IMR-90 (cell line): ENCODE results near the gene IYD. TPM values are rescaled to one million over a fixed set of nuclear protein-coding genes. Genes with fewer than 3 reads are reported as not detected.

ENCODE experiments used
- ATAC-seq: fragments of 200-7000 bp; cut with Tn5 transposase; 2 replicates; pipeline ENCODE4 v1.9.1; 2020; ENCODE audit warnings: low read depth, mild to moderate bottlenecking, moderate library complexity
- BruUV-seq: library from RNA; stranded (reverse); fragments of 400-500 nt; replicated peaks from 2 replicates; lab custom pipeline; 2021; lab: Mats Ljungman, UMichigan
- CTCF ChIA-PET: fragments of 300-600 bp; formaldehyde crosslinking; extraction: SDS; loops from one replicate; lab custom pipeline; 2021; ENCODE audit warnings: antibody characterized with exemption; lab: Yijun Ruan, JAX
- POLR2A ChIA-PET: fragments of 300-600 bp; sonication (Branson Sonifier 250); formaldehyde crosslinking; loops from one replicate; lab custom pipeline; 2022; ENCODE audit warnings: antibody characterized with exemption; ENCODE audit not compliant: unreplicated experiment; lab: Charles Lee
- DNase-seq: peaks from one replicate; pipeline ENCODE4 v3.0.0; 2013
- H2AFZ ChIP-seq: replicated peaks from 2 replicates; pipeline ENCODE3; 2013; ENCODE audit warnings: low read length, mild to moderate bottlenecking; ENCODE audit not compliant: poor library complexity
- H2AK5ac ChIP-seq: 2 replicates; pipeline ENCODE4 v1.6.1; 2013; ENCODE audit warnings: low read depth, low read length, inconsistent platforms
- H2AK9ac ChIP-seq: replicated peaks from 2 replicates; pipeline ENCODE3; 2013; ENCODE audit warnings: mild to moderate bottlenecking, low read depth, low read length, moderate library complexity; ENCODE audit not compliant: poor library complexity
- H2BK120ac ChIP-seq: 2 replicates; pipeline ENCODE4 v1.6.1; 2013; ENCODE audit warnings: low read depth, low read length, inconsistent platforms
- H2BK15ac ChIP-seq: 3 replicates; pipeline ENCODE4 v1.6.1; 2013; ENCODE audit warnings: low read depth, low read length, inconsistent platforms
- H2BK20ac ChIP-seq: 2 replicates; pipeline ENCODE4 v1.6.1; 2013; ENCODE audit warnings: low read depth, mild to moderate bottlenecking, inconsistent platforms, low read length, moderate library complexity
- H2BK5ac ChIP-seq: 2 replicates; pipeline ENCODE4 v1.6.1; 2013; ENCODE audit warnings: mild to moderate bottlenecking, low read depth, low read length, inconsistent platforms; ENCODE audit not compliant: poor library complexity, severe bottlenecking
- H3K14ac ChIP-seq: replicated peaks from 2 replicates; pipeline ENCODE4 v1.6.1; 2013; ENCODE audit warnings: low read depth, low read length, inconsistent platforms
- H3K18ac ChIP-seq: 2 replicates; pipeline ENCODE4 v1.6.1; 2013; ENCODE audit warnings: low read depth, low read length, control low read depth
- H3K23ac ChIP-seq: 2 replicates; pipeline ENCODE4 v1.6.1; 2013; ENCODE audit warnings: low read depth, low read length, inconsistent platforms
- H3K27ac ChIP-seq: 2 replicates; pipeline ENCODE4 v1.5.1; 2013; ENCODE audit warnings: mild to moderate bottlenecking, control low read depth, low read length; ENCODE audit not compliant: insufficient read depth
- H3K27me3 ChIP-seq: 2 replicates; pipeline ENCODE4 v1.6.1; 2013; ENCODE audit warnings: low read length; ENCODE audit not compliant: control insufficient read depth, insufficient read depth
- H3K36me3 ChIP-seq: 2 replicates; pipeline ENCODE4 v1.6.1; 2013; ENCODE audit warnings: low read length, mixed read lengths; ENCODE audit not compliant: control insufficient read depth, insufficient read depth
- H3K4ac ChIP-seq: 2 replicates; pipeline ENCODE4 v1.6.1; 2013; ENCODE audit warnings: low read depth, low read length, inconsistent platforms
- H3K4me1 ChIP-seq: 2 replicates; pipeline ENCODE4 v1.6.1; 2013; ENCODE audit warnings: low read length, mixed read lengths; ENCODE audit not compliant: control insufficient read depth, insufficient read depth
- H3K4me2 ChIP-seq: 2 replicates; pipeline ENCODE4 v1.6.1; 2013; ENCODE audit warnings: low read depth, mild to moderate bottlenecking, control low read depth, low read length, moderate library complexity
- H3K4me3 ChIP-seq: 2 replicates; pipeline ENCODE4 v1.5.1; 2013; ENCODE audit warnings: low read depth, mild to moderate bottlenecking, control low read depth, low read length, moderate library complexity; ENCODE audit not compliant: insufficient read depth
- H3K56ac ChIP-seq: 2 replicates; pipeline ENCODE4 v1.6.1; 2013; ENCODE audit warnings: low read length, inconsistent platforms; ENCODE audit not compliant: insufficient read depth; ENCODE audit errors: extremely low read depth
- H3K79me1 ChIP-seq, 2 experiments: 2 replicates each; pipeline ENCODE4 v1.6.1; 2013; ENCODE audit warnings: low read length in 2 of 2, inconsistent platforms in 1 of 2, low read depth in 1 of 2
- H3K9ac ChIP-seq: 2 replicates; pipeline ENCODE4 v1.6.1; 2013; ENCODE audit warnings: low read depth, low read length, control low read depth
- H3K9me1 ChIP-seq: 2 replicates; pipeline ENCODE4 v1.6.1; 2013; ENCODE audit warnings: low read length, inconsistent platforms; ENCODE audit not compliant: insufficient read depth
- H3K9me3 ChIP-seq: 2 replicates; pipeline ENCODE4 v1.6.1; 2013; ENCODE audit warnings: low read length; ENCODE audit not compliant: control insufficient read depth, insufficient read depth
- H4K20me1 ChIP-seq: 2 replicates; pipeline ENCODE4 v1.6.1; 2013; ENCODE audit warnings: low read length, inconsistent platforms; ENCODE audit not compliant: insufficient read depth
- H4K5ac ChIP-seq: 2 replicates; pipeline ENCODE4 v1.6.1; 2013; ENCODE audit warnings: mild to moderate bottlenecking, low read depth, low read length, control low read depth
- H4K8ac ChIP-seq, 2 experiments: 2 replicates each; pipeline ENCODE4 v1.6.1; 2013; ENCODE audit warnings: low read depth in 2 of 2, low read length in 2 of 2, control low read depth in 1 of 2, inconsistent platforms in 1 of 2
- H4K91ac ChIP-seq: 2 replicates; pipeline ENCODE4 v1.6.1; 2013; ENCODE audit warnings: low read depth, low read length, inconsistent platforms; ENCODE audit not compliant: insufficient read depth
- CEBPB ChIP-seq: IDR thresholded peaks from 2 replicates; pipeline ENCODE4 v1.6.1; 2012; ENCODE audit warnings: low read depth, low read length, improper control_type of control experiment
- FOS ChIP-seq: fragments of 150-350 bp; IDR thresholded peaks from 2 replicates; pipeline ENCODE4 v1.6.1; 2016; ENCODE audit warnings: low read depth, low read length
- MAFK ChIP-seq: IDR thresholded peaks from 2 replicates; pipeline ENCODE4 v1.6.1; 2012; ENCODE audit warnings: low read depth, low read length, improper control_type of control experiment
- MXI1 ChIP-seq: IDR thresholded peaks from 2 replicates; pipeline ENCODE4 v1.6.1; 2012; ENCODE audit warnings: low read depth, mild to moderate bottlenecking, low read length, moderate library complexity, borderline replicate concordance
- RAD21 ChIP-seq: IDR thresholded peaks from 2 replicates; pipeline ENCODE4 v1.6.1; 2012; ENCODE audit warnings: low read length, improper control_type of control experiment
- WGBS, 2 experiments: methylation state at CpG; one replicate each; pipeline versions ENCODE4 v1.1.5 to v1.1.7; 2013; ENCODE audit warnings: missing lambda C conversion rate in 2 of 2; ENCODE audit not compliant: insufficient read length in 1 of 2; ENCODE audit errors: extremely low coverage in 2 of 2; 5-methylcytosine and 5-hydroxymethylcytosine counted together
- dilution Hi-C: fragments of 300-500 bp; cut with HindIII; formaldehyde crosslinking; loops from one replicate; pipeline ENCODE4 v1.14.3; 2018; ENCODE audit warnings: low sequenced_read_pairs; ENCODE audit not compliant: unreplicated experiment
- in situ Hi-C: fragments of 300-500 bp; cut with MboI; formaldehyde crosslinking; loops from 3 replicates; pipeline ENCODE4 v1.14.3; 2019; ENCODE audit warnings: low sequenced_read_pairs, inconsistent platforms, mixed read lengths
- intact Hi-C: fragments of 100-400 bp; cut with micrococcal nuclease; formaldehyde crosslinking; loops from 2 replicates; pipeline ENCODE4 v1.10.0; 2022
- polyA plus RNA-seq, 3 experiments: library from polyadenylated mRNA; depleted of rRNA; stranded (reverse); fragments of >200 nt; gene quantifications; 2 replicates each; pipeline ENCODE4 v1.2.3, GENCODE V29; 2012; ENCODE audit warnings: low replicate concordance in 1 of 3
- total RNA-seq: library from RNA; depleted of rRNA; stranded (reverse); fragments of >200 nt; gene quantifications from 2 replicates; pipeline ENCODE4 v1.2.3, GENCODE V29; 2012
- TF ChIP-seq, protein P1 (sequence below): conservative IDR thresholded peaks from 2 replicates; pipeline ENCODE4 v1.5.1; 2012; ENCODE audit warnings: mild to moderate bottlenecking, low read depth, low read length, improper control_type of control experiment

The IYD gene
- total and polyA plus RNA-seq, 2 of the 4 experiments (the other 2 are of a cell fraction) = not detected

DNA sequence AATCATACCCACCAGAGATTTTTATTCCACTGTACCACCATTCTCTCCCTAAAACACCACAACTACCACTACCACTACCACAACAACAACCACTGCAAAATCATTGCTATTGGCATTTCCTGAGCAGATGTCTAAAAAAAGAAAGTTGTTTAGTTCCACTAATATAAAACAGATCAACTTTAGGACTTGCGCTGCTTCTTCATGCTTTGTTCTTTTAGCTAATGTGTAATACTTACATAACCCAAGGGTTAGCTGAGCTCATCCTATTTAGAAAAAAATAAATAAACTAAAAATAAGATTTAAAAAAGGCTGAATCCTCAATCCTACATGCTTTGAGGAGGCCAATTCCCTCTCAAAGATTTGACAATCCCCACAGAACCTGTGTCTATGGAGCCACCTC, 11.4 kb downstream of the IYD start:
- Histone ChIP-seq H3K14ac (no peak overlapping the region), H3K4me3 (no peak overlapping the region), H4K91ac (no peak overlapping the region), H3K4me1 (no peaks in the 10 kb centered on the region), H3K9me1 (no peaks in the 10 kb centered on the region), H4K8ac (no peak overlapping the region), H3K4ac (no peak overlapping the region), H3K56ac (no peak overlapping the region), H2AFZ (no peak overlapping the region), H3K23ac (no peak overlapping the region), H3K27me3 (no peaks in the 10 kb centered on the region), H4K20me1 (no peaks in the 10 kb centered on the region), H2AK5ac (no peak overlapping the region), H3K79me1 (no peaks in the 10 kb centered on the region), H3K9ac (no peak overlapping the region), H3K9me3 (no peaks in the 10 kb centered on the region), H2AK9ac (no peak overlapping the region), H3K36me3 (no peaks in the 10 kb centered on the region), H3K18ac (no peak overlapping the region), H2BK120ac (no peak overlapping the region), H3K27ac (no peak overlapping the region), H2BK5ac (no peak overlapping the region), H2BK20ac (no peak overlapping the region), H3K4me2 (no peak overlapping the region), H4K5ac (no peak overlapping the region), H2BK15ac (no peak overlapping the region)
- DNase-seq = no peak
- TF ChIP-seq MAFK (no peak), MXI1 (no peak), FOS (no peak), RAD21 (no peak), CEBPB (no peak)
- TF ChIP-seq, protein P1, sequence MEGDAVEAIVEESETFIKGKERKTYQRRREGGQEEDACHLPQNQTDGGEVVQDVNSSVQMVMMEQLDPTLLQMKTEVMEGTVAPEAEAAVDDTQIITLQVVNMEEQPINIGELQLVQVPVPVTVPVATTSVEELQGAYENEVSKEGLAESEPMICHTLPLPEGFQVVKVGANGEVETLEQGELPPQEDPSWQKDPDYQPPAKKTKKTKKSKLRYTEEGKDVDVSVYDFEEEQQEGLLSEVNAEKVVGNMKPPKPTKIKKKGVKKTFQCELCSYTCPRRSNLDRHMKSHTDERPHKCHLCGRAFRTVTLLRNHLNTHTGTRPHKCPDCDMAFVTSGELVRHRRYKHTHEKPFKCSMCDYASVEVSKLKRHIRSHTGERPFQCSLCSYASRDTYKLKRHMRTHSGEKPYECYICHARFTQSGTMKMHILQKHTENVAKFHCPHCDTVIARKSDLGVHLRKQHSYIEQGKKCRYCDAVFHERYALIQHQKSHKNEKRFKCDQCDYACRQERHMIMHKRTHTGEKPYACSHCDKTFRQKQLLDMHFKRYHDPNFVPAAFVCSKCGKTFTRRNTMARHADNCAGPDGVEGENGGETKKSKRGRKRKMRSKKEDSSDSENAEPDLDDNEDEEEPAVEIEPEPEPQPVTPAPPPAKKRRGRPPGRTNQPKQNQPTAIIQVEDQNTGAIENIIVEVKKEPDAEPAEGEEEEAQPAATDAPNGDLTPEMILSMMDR = no peak
- CTCF ChIA-PET = no interaction called here
- BruUV-seq = no TSS peak
- dilution Hi-C loops (no loop called here), in situ Hi-C loops (no loop called here), intact Hi-C loops (no loop called here)
- WGBS, 2 experiments = no CpG with 5 or more reads among the region's 1 CpG
- ATAC-seq = no peak
- POLR2A ChIA-PET = no interaction called here
